ENCODE data around the gene KCNH2. TPM values are rescaled to one million over a fixed set of nuclear protein-coding genes. Genes with fewer than 3 reads are reported as not detected.

KCNH2 gene
- total RNA-seq, 4 donors from 2014 or later = 0.15 to 1.1 (median 0.36) TPM

DNA sequence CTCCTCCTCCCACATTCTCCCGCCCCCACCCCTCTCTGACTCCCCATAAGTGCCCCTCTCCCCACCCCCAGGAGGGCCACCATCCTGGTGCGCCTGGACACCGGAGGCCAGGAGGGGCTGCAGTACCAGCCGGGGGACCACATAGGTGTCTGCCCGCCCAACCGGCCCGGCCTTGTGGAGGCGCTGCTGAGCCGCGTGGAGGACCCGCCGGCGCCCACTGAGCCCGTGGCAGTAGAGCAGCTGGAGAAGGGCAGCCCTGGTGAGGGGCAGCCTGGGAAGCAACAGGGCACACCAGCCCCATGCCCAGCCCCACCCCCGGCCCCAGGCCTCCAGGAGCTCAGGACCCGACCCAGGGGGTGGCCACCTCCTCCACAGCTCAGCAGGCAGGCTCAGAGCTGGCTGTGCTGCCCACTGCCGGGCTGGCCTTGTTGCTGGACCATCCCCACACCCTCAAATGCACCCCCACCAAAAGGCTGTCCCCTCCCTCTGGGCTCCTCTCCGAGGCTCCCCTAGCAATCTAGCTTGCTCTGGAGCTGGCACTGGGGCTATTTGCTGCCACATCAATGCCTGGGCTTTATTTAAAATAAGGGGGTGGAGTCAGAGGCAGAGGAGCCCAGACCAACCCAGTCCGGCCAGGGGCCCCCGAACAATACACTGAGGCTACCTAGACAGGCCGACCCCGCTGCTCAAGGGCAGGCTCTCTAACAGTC lies 31.4 kb upstream of the KCNH2 start:
- intact Hi-C loops (cut with DNase I; ENCODE audit: low total_unique reads) = no loop called here
- TF ChIP-seq, protein P1, sequence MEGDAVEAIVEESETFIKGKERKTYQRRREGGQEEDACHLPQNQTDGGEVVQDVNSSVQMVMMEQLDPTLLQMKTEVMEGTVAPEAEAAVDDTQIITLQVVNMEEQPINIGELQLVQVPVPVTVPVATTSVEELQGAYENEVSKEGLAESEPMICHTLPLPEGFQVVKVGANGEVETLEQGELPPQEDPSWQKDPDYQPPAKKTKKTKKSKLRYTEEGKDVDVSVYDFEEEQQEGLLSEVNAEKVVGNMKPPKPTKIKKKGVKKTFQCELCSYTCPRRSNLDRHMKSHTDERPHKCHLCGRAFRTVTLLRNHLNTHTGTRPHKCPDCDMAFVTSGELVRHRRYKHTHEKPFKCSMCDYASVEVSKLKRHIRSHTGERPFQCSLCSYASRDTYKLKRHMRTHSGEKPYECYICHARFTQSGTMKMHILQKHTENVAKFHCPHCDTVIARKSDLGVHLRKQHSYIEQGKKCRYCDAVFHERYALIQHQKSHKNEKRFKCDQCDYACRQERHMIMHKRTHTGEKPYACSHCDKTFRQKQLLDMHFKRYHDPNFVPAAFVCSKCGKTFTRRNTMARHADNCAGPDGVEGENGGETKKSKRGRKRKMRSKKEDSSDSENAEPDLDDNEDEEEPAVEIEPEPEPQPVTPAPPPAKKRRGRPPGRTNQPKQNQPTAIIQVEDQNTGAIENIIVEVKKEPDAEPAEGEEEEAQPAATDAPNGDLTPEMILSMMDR (IDR thresholded peaks at IDR 0.05) = no peak
- TF ChIP-seq POLR2A (IDR thresholded peaks at IDR 0.05) = no peak
- no peak overlapping the region for H3K4me3 ChIP-seq (ENCODE audit: low read depth, poor library complexity, severe bottlenecking)
- 56 to 60% methylated on average over 9 to 13 of the region's 22 CpGs for WGBS, 2 donors
- DNase-seq (ENCODE audit: low spot score in 2 of 2) = no peak

DNA sequence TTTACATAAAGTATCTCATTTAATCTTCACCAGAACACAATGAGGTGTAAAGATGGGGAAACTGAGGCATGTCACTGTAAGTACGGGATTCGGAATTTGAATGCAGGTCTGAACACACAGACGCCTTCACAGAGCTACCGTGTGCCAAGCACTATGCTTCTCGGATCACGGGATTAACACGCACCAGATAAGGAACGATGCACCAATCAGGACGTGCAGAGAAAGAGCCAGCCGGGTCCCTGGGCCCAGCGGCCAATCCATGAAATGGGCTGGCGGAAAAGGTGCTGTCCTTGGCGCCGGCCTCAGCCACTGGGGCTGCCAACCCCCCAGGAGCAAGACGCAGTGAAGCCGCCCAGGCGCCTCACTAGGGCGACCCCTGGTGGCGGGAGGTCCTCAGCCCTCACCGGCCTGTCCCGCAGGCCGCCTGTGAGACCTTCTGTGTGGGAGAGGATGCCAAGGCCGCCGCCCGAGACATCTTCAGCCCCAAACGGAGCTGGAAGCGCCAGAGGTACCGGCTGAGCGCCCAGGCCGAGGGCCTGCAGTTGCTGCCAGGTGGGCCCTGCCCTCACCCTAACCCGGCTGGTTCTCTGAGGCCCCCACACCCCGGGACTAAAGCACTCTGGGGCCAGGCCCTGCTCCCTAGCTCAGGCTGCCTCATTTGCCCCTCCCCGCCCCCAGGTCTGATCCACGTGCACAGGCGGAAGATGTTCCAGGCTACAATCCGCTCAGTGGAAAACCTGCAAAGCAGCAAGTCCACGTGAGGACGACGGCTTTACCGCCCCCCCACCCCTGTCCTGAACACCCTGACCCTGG lies 30.6 kb upstream of the KCNH2 start:
- WGBS, 2 donors = 46 to 48% methylated on average over 20 to 24 of the region's 40 CpGs
- intact Hi-C loops (cut with DNase I; ENCODE audit: low total_unique reads) = no loop called here
- TF ChIP-seq POLR2A (IDR thresholded peaks at IDR 0.05) = no peak
- TF ChIP-seq, protein P1 (IDR thresholded peaks at IDR 0.05) = peak in 1 of 3 donors; percentile 55
- peak in 1 of 2 donors; percentile 92 for DNase-seq (ENCODE audit: low spot score in 2 of 2)
- H3K4me3 ChIP-seq (ENCODE audit: low read depth, poor library complexity, severe bottlenecking) = no peak overlapping the region

DNA sequence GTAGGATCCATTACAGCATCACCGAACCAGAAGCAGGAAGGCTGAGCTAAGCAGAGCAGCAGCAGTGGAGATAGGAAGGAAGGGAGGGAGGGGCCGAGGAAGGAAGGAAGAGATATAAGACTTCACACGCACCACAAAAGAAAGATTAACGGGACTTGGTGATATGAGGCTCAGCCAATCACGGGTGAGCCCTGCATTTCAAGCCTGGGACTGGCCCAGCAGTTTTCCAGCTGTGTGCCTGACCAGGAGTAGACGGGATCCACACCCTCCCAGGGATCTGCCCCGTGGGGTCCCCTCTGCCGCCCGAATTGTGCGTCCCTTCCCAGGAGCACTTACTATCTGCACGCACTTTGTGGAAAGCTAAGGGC lies 30.0 kb upstream of the KCNH2 start:
- no peak overlapping the region for H3K4me3 ChIP-seq (ENCODE audit: low read depth, poor library complexity, severe bottlenecking)
- DNase-seq (ENCODE audit: low spot score in 2 of 2) = no peak
- intact Hi-C loops (cut with DNase I; ENCODE audit: low total_unique reads) = no loop called here
- no peak for TF ChIP-seq POLR2A (IDR thresholded peaks at IDR 0.05)
- TF ChIP-seq, protein P1 (IDR thresholded peaks at IDR 0.05) = no peak
- WGBS, 2 donors = 33 to 45% methylated on average over 11 of the region's 11 CpGs

DNA sequence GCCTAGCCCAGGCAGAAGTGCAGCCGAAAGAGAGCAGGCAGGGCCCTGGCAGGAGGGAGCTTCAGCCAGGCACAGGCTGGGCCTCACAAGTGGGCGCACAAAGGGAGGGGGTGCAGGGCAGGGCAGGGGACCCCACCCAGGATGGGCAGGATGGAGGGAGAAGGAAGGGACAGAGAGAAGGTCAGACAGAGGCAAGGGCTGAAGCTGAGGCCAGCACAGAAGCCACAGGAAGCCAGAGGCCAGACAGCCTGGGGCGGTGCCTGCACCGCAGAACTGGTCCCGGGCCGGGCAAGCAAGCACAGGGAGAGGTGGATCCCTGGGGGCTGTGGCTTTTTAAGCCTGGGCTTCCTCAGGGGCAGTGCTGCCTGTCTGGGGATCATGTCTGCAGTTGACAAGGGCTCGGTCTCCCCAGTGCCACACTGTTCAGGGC lies 29.4 kb upstream of the KCNH2 start:
- intact Hi-C loops (cut with DNase I; ENCODE audit: low total_unique reads) = no loop called here
- H3K4me3 ChIP-seq (ENCODE audit: low read depth, poor library complexity, severe bottlenecking) = no peak overlapping the region
- WGBS, 2 donors = 73 to 88% methylated on average over 7 of the region's 7 CpGs
- TF ChIP-seq POLR2A (IDR thresholded peaks at IDR 0.05) = no peak
- TF ChIP-seq, protein P1 (IDR thresholded peaks at IDR 0.05) = no peak
- no peak for DNase-seq (ENCODE audit: low spot score in 2 of 2)

DNA sequence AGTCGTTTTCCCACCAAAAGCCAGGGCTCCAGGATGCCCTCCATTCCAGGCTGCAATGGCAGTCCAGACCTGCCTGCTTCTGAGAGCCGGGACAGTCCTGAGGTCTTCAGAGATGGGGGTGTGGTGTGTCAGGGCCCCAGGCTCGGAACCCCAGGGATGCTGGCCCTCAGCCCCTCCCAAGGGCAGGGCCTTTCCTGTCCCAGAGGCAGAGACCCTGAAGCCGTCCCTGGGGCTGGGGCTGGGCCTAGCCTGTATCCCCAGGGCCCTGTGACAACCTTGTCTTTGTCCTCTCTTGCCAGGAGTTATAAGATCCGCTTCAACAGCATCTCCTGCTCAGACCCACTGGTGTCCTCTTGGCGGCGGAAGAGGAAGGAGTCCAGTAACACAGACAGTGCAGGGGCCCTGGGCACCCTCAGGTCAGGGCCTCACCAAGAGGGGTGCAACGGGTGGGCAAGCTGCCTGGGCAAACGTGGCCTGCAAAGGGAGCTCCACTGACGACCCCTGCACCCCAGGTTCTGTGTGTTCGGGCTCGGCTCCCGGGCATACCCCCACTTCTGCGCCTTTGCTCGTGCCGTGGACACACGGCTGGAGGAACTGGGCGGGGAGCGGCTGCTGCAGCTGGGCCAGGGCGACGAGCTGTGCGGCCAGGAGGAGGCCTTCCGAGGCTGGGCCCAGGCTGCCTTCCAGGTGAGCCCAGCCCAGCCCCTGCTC lies 28.6 kb upstream of the KCNH2 start:
- 75 to 76% methylated on average over 18 to 23 of the region's 23 CpGs for WGBS, 2 donors
- TF ChIP-seq, protein P1 (IDR thresholded peaks at IDR 0.05) = no peak
- no peak for TF ChIP-seq POLR2A (IDR thresholded peaks at IDR 0.05)
- H3K4me3 ChIP-seq (ENCODE audit: low read depth, poor library complexity, severe bottlenecking) = no peak overlapping the region
- intact Hi-C loops (cut with DNase I; ENCODE audit: low total_unique reads) = no loop called here
- no peak for DNase-seq (ENCODE audit: low spot score in 2 of 2)

Data from lower leg skin (tissue), 4 donors.